ENCODE measurements around the gene ACTL10. TPM values are rescaled to one million over a fixed set of nuclear protein-coding genes. Genes with fewer than 3 reads are reported as not detected.

The ACTL10 gene
- total and polyA plus RNA-seq, 2 of the 13 experiments (the other 11 are each of a cell fraction or from before 2014, with no cell fraction given) = not detected

DNA sequence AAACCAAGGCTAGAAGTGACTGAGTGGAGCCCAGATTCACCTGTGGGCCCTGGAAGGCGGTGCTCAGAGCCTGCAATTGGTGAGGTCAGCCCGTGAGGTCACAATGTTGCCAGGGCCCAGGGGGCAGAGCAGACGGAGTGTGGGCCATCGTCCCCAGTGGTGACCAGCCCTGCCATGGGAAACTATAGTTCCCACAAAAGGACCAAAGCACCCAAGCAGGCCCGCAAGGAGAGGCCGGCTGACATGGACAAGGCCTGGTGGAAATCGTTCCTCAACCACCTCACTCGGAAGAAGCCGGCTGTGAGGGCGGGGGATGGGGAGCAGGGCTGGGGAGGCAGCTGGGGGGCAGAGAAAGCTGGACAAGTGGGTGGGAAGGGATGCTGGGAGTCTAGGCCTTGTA, 4.6 kb upstream of the ACTL10 start, which contains the start of gene C20orf144:
C20orf144 (plus strand) TSS at position 156 of the 400 bp plus-strand sequence; CDS start at position 175, 19 bp downstream.
- no peaks in the 10 kb centered on the region; a peak in 1 of 5 replicates for H3K27me3 ChIP-seq (ENCODE audit: control insufficient read depth in 1 of 2, insufficient read depth in 2 of 2, low read length in 2 of 2)
- peak within 1 kb of the TSS; percentile 77 to 88 (median 87) for H3K4me3 ChIP-seq (replicated peaks in 1 of 3; ENCODE audit: insufficient read depth in 1 of 3, low read depth in 2 of 3, low read length in 3 of 3)
- peak within 1 kb of the TSS; percentile 65 for H3K27ac ChIP-seq (ENCODE audit: extremely low read length, insufficient read depth, low read length)
- TF ChIP-seq POLR2G (IDR thresholded peaks at IDR 0.05; ENCODE audit: low read depth, low read length) = no peak
- TF ChIP-seq POLR2AphosphoS5 (IDR thresholded peaks at IDR 0.05; ENCODE audit: low read depth, low read length) = 0 out of 2 replicates have a peak, but pooled peaks have one; percentile 18
- TF ChIP-seq, protein P1, sequence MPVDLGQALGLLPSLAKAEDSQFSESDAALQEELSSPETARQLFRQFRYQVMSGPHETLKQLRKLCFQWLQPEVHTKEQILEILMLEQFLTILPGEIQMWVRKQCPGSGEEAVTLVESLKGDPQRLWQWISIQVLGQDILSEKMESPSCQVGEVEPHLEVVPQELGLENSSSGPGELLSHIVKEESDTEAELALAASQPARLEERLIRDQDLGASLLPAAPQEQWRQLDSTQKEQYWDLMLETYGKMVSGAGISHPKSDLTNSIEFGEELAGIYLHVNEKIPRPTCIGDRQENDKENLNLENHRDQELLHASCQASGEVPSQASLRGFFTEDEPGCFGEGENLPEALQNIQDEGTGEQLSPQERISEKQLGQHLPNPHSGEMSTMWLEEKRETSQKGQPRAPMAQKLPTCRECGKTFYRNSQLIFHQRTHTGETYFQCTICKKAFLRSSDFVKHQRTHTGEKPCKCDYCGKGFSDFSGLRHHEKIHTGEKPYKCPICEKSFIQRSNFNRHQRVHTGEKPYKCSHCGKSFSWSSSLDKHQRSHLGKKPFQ (CRISPR knock-in tag; IDR thresholded peaks at IDR 0.05; ENCODE audit: insufficient replicate concordance) = peak; percentile 6
- peak; percentile 31 for TF ChIP-seq IKZF4 (CRISPR knock-in tag; IDR thresholded peaks at IDR 0.05; ENCODE audit: borderline replicate concordance, low read depth, not compliant biosample characterization)
- TF ChIP-seq ZNF883 (CRISPR knock-in tag; IDR thresholded peaks at IDR 0.05; ENCODE audit: not compliant biosample characterization) = peak; percentile 59
- TF ChIP-seq ZNF598 (CRISPR knock-in tag; IDR thresholded peaks at IDR 0.05; ENCODE audit: borderline replicate concordance) = 0 out of 2 replicates have a peak, but pooled peaks have one; percentile 27
- TF ChIP-seq AGO2 (optimal IDR thresholded peaks at IDR 0.05; ENCODE audit: low read depth, low read length) = peak; percentile 49
- peak; percentile 18 for TF ChIP-seq AKAP8 (CRISPR knock-in tag; IDR thresholded peaks at IDR 0.05)
- TF ChIP-seq ZIK1 (CRISPR knock-in tag; IDR thresholded peaks at IDR 0.05; ENCODE audit: borderline replicate concordance, low read depth) = 0 out of 2 replicates have a peak, but pooled peaks have one; percentile 10
- peak; percentile 56; the same call in 1 of the 2 replicates for TF ChIP-seq ZNF274 (CRISPR knock-in tag; IDR thresholded peaks at IDR 0.05)
- TF ChIP-seq, protein P2, sequence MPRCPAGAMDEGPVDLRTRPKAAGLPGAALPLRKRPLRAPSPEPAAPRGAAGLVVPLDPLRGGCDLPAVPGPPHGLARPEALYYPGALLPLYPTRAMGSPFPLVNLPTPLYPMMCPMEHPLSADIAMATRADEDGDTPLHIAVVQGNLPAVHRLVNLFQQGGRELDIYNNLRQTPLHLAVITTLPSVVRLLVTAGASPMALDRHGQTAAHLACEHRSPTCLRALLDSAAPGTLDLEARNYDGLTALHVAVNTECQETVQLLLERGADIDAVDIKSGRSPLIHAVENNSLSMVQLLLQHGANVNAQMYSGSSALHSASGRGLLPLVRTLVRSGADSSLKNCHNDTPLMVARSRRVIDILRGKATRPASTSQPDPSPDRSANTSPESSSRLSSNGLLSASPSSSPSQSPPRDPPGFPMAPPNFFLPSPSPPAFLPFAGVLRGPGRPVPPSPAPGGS (CRISPR knock-in tag; IDR thresholded peaks at IDR 0.05) = 0 out of 2 replicates have a peak, but pooled peaks have one; percentile 39
- peak; percentile 19; the same call in 1 of the 2 replicates for TF ChIP-seq ZNF687 (CRISPR knock-in tag; IDR thresholded peaks at IDR 0.05)
- TF ChIP-seq ZNF556 (CRISPR knock-in tag; IDR thresholded peaks at IDR 0.05; ENCODE audit: borderline replicate concordance) = 0 out of 2 replicates have a peak, but pooled peaks have one; percentile 49
- no peak for TF ChIP-seq SPEN (CRISPR knock-in tag; IDR thresholded peaks at IDR 0.05; ENCODE audit: low read depth)
- TF ChIP-seq KDM6A (CRISPR knock-in tag; IDR thresholded peaks at IDR 0.05; ENCODE audit: low read depth) = no peak
- no peak within 1 kb of the TSS for H2AFZ ChIP-seq (ENCODE audit: low read length)
- H3K79me2 ChIP-seq (ENCODE audit: insufficient read depth, low read length) = peaks cover 8% of the 10 kb centered on the region
- peak within 1 kb of the TSS; percentile 98 for H3K4me2 ChIP-seq (ENCODE audit: low read depth, low read length)
- H3K36me3 ChIP-seq (replicated peaks in 1 of 2; ENCODE audit: control insufficient read depth in 1 of 2, insufficient read depth in 2 of 2, low read length in 2 of 2) = peaks cover 39 to 42% of the 10 kb centered on the region in 2 experiments
- FAIRE-seq = no peak
- ChIA-PET CTCF (ENCODE audit: low intra/inter-chr PET ratio, low total read pairs) (no interaction called here), POLR2A (interaction anchor here (2.0 kb wide), 1 partner anchor 8 kb away, joined by 24 read pairs; no protein-coding TSS in a partner anchor)
- peak within 1 kb of the TSS; percentile 80 for H3K9ac ChIP-seq (ENCODE audit: insufficient read depth, low read depth, low read length)
- H4K20me1 ChIP-seq (ENCODE audit: insufficient read depth, low read length) = no peaks in the 10 kb centered on the region
- ATAC-seq = no peak
- 98% methylated on average over 10 of the region's 10 CpGs for WGBS (ENCODE audit: low lambda C conversion rate)
- H3K9me3 ChIP-seq (ENCODE audit: low read length) = no peaks in the 10 kb centered on the region
- in situ Hi-C loops (cut with HindIII; ENCODE audit: extremely low pct_ligation_motif_present, low pct_unique_long_range_greater_than_20kb) = no loop called here
- BruUV-seq (replicated peaks) = no TSS peak
- no peak for DNase-seq (ENCODE audit: low spot score)
- peaks cover 28% of the 10 kb centered on the region for H3K4me1 ChIP-seq (ENCODE audit: insufficient read depth, low read length)
- intact Hi-C loops (cut with micrococcal nuclease; ENCODE audit: unreplicated experiment) = loop anchor here (5.0 kb wide), 1 partner anchor 260 kb away; the partner anchor contains the start of gene CDK5RAP1
